Smooth muscle cell (in vitro differentiated cells): ENCODE measurements around the gene DAPK2. TPM values are rescaled to one million over a fixed set of nuclear protein-coding genes. Genes with fewer than 3 reads are reported as not detected.
"Not testable (repeated sequence)": the region's sequence is repeated elsewhere in the genome, so short reads cannot be mapped to it uniquely, and the experiment has no call there.

ENCODE experiments used
- DNase-seq: peaks from one replicate; lab custom pipeline; 2025; ENCODE audit not compliant: unreplicated experiment; lab: John Stamatoyannopoulos, UW
- H2AFZ ChIP-seq: fragments of 200-600 bp; sonication (generic); 2 replicates; pipeline ENCODE4 v1.6.0; 2016; ENCODE audit warnings: antibody characterized with exemption, low read depth, mild to moderate bottlenecking
- H3F3A ChIP-seq: fragments of 200-600 bp; sonication (generic); 2 replicates; pipeline ENCODE4 v1.6.0; 2017; ENCODE audit warnings: antibody characterized with exemption, low read depth
- H3K27ac ChIP-seq: fragments of 200-600 bp; sonication (generic); 2 replicates; pipeline ENCODE4 v1.5.1; 2016; ENCODE audit warnings: low read depth, mild to moderate bottlenecking
- H3K27me3 ChIP-seq: fragments of 200-600 bp; sonication (generic); 2 replicates; pipeline ENCODE4 v1.6.1; 2016; ENCODE audit warnings: low read depth, mild to moderate bottlenecking
- H3K36me3 ChIP-seq: fragments of 200-600 bp; sonication (generic); 2 replicates; pipeline ENCODE4 v1.5.1; 2016; ENCODE audit warnings: low read depth
- H3K4me1 ChIP-seq: fragments of 200-600 bp; sonication (generic); 2 replicates; pipeline ENCODE4 v1.5.1; 2016; ENCODE audit warnings: low read depth
- H3K4me2 ChIP-seq: fragments of 200-600 bp; sonication (generic); 2 replicates; pipeline ENCODE4 v1.6.0; 2016; ENCODE audit warnings: mild to moderate bottlenecking
- H3K4me3 ChIP-seq: fragments of 200-600 bp; sonication (generic); 2 replicates; pipeline ENCODE4 v1.5.1; 2016; ENCODE audit warnings: mild to moderate bottlenecking
- H3K79me2 ChIP-seq: fragments of 200-600 bp; sonication (generic); 2 replicates; pipeline ENCODE4 v1.6.0; 2016; ENCODE audit warnings: low read depth, mild to moderate bottlenecking
- H3K9ac ChIP-seq: fragments of 200-600 bp; sonication (generic); 2 replicates; pipeline ENCODE4 v1.6.0; 2016; ENCODE audit warnings: low read depth
- H3K9me3 ChIP-seq: fragments of 200-600 bp; sonication (generic); replicated peaks from 2 replicates; pipeline ENCODE4 v1.5.1; 2016; ENCODE audit warnings: low read depth
- H4K20me1 ChIP-seq: fragments of 200-600 bp; sonication (generic); 2 replicates; pipeline ENCODE4 v1.6.0; 2016; ENCODE audit warnings: low read depth
- CTCF ChIP-seq: fragments of 200-600 bp; sonication (generic); IDR thresholded peaks from 2 replicates; pipeline ENCODE4 v1.5.1; 2017; ENCODE audit warnings: borderline replicate concordance, mild to moderate bottlenecking, antibody characterized with exemption; ENCODE audit not compliant: insufficient read depth, poor library complexity, severe bottlenecking
- WGBS: methylation state at CpG from one replicate; pipeline ENCODE4 v1.1.7; 2016; ENCODE audit warnings: low lambda C conversion rate; 5-methylcytosine and 5-hydroxymethylcytosine counted together
- polyA plus RNA-seq: library from polyadenylated mRNA; unstranded; fragments of >200 nt; fragmentation: Nextera tagmentation; extraction: Ambion mirVana; gene quantifications from 2 replicates; pipeline ENCODE4 v1.2.1, GENCODE V29; 2016
- total RNA-seq: library from RNA; depleted of rRNA; stranded (reverse); fragments of >200 nt; gene quantifications from 2 replicates; pipeline ENCODE4 v1.2.3, GENCODE V29; 2014

Gene DAPK2
- total and polyA plus RNA-seq, 2 experiments from 2014 or later: not detected

- no peak overlapping the region for H3K27ac ChIP-seq
- H3K4me3 ChIP-seq: no peak overlapping the region
- TF ChIP-seq CTCF: no peak
- H3K4me2 ChIP-seq: no peak overlapping the region
- no peaks in the 10 kb centered on the region for H4K20me1 ChIP-seq
- no peaks in the 10 kb centered on the region for H3K36me3 ChIP-seq
- no peaks in the 10 kb centered on the region for H3F3A ChIP-seq
- H3K27me3 ChIP-seq: peaks cover 13% of the 10 kb centered on the region
- WGBS: 77% methylated on average over 3 of the region's 3 CpGs
- no peaks in the 10 kb centered on the region for H3K79me2 ChIP-seq
- H3K4me1 ChIP-seq: peaks cover 5% of the 10 kb centered on the region
- no peak for DNase-seq
- no peak overlapping the region for H3K9ac ChIP-seq
- H3K9me3 ChIP-seq: no peaks in the 10 kb centered on the region
- no peak overlapping the region for H2AFZ ChIP-seq
Measured at GRCh38 chr15:63901912-63902670, 144.2 kb downstream of the DAPK2 start.

- Histone ChIP-seq H3K4me3 (no peak overlapping the region), H3K9ac (no peak overlapping the region), H2AFZ (no peak overlapping the region), H3K4me1 (peaks cover 5% of the 10 kb centered on the region), H3K4me2 (no peak overlapping the region), H3F3A (no peaks in the 10 kb centered on the region), H3K79me2 (no peaks in the 10 kb centered on the region), H4K20me1 (no peaks in the 10 kb centered on the region), H3K27ac (no peak overlapping the region), H3K9me3 (no peaks in the 10 kb centered on the region), H3K36me3 (no peaks in the 10 kb centered on the region), H3K27me3 (peaks cover 13% of the 10 kb centered on the region)
- no peak for DNase-seq
- no peak for TF ChIP-seq CTCF
- WGBS: 94% methylated on average over 1 of the region's 1 CpG
Measured at GRCh38 chr15:63900306-63900705, 146.0 kb downstream of the DAPK2 start.

- H3K27me3 ChIP-seq: peaks cover 13% of the 10 kb centered on the region
- H3K79me2 ChIP-seq, H3K4me1 ChIP-seq, H3K9me3 ChIP-seq, H3K9ac ChIP-seq, H4K20me1 ChIP-seq, DNase-seq, H3K27ac ChIP-seq, H3K36me3 ChIP-seq, H3K4me2 ChIP-seq, H3F3A ChIP-seq, H2AFZ ChIP-seq, H3K4me3 ChIP-seq: not testable (repeated sequence)
- WGBS: 96% methylated on average over 7 of the region's 7 CpGs
Measured at GRCh38 chr15:63899606-63900005, 146.7 kb downstream of the DAPK2 start.

- Histone ChIP-seq H3K9me3 (no peaks in the 10 kb centered on the region), H3K4me1 (peaks cover 3% of the 10 kb centered on the region), H3K36me3 (no peaks in the 10 kb centered on the region), H3K79me2 (no peaks in the 10 kb centered on the region), H3K4me3 (no peak overlapping the region), H3K9ac (no peak overlapping the region), H3K27ac (no peak overlapping the region), H3K4me2 (no peak overlapping the region), H4K20me1 (no peaks in the 10 kb centered on the region), H2AFZ (no peak overlapping the region), H3F3A (no peaks in the 10 kb centered on the region), H3K27me3 (peaks cover 13% of the 10 kb centered on the region)
- TF ChIP-seq CTCF: no peak
- 84% methylated on average over 7 of the region's 7 CpGs for WGBS
- no peak for DNase-seq
Measured at GRCh38 chr15:63899193-63899592, 147.1 kb downstream of the DAPK2 start.
